K562 (cell line): ENCODE measurements around the gene GREB1. TPM values are rescaled to one million over a fixed set of nuclear protein-coding genes. Genes with fewer than 3 reads are reported as not detected.

Experiments
- ATAC-seq: fragments of 200-7000 bp; cut with Tn5 transposase; 3 replicates; pipeline ENCODE4 v1.9.1; 2020; ENCODE audit warnings: moderate library complexity
- BruUV-seq: library from RNA; stranded (reverse); fragments of 400-500 nt; replicated peaks from 2 replicates; lab custom pipeline; 2021; lab: Mats Ljungman, UMichigan
- CTCF ChIA-PET: fragments of 300-600 bp; formaldehyde crosslinking; extraction: SDS; loops from one replicate; lab custom pipeline; 2021; ENCODE audit warnings: low intra/inter-chr PET ratio; lab: Yijun Ruan, JAX
- POLR2A ChIA-PET: fragments of 300-600, 350-650 bp; sonication (Branson Sonifier 250); formaldehyde crosslinking; extraction: SDS; loops from one replicate; lab custom pipeline; 2021; ENCODE audit warnings: antibody characterized with exemption, inconsistent platforms; lab: Yijun Ruan, JAX
- DNase-seq, 4 experiments: peaks; one replicate each; pipeline versions ENCODE4 v3.0.0 to v3.0.0-alpha.2; 2011 to 2018; ENCODE audit warnings: low spot score in 3 of 4, mixed read lengths in 3 of 4; ENCODE audit errors: extremely low read depth in 1 of 4
- FAIRE-seq: peaks from 2 replicates; lab custom pipeline; 2011; peaks lifted over from hg19 to GRCh38; lab: Jason Lieb, UNC
- H2AFZ ChIP-seq: 2 replicates; pipeline ENCODE4 v1.6.0; 2011; ENCODE audit warnings: low read depth, low read length, control low read depth, inconsistent platforms
- H3K27ac ChIP-seq: fragments of 200-600 bp; 3 replicates; pipeline ENCODE4 v1.8.0; 2011; ENCODE audit warnings: low read depth, mild to moderate bottlenecking, control low read depth, inconsistent platforms, low read length, moderate library complexity, mixed read lengths; ENCODE audit errors: extremely low read depth
- H3K27me3 ChIP-seq, 2 experiments: fragments of 300-600 bp in 1 of 2; 2 replicates in 1 of 2; 3 replicates in 1 of 2; pipeline versions ENCODE4 v1.6.0 to v1.8.0; 2011; ENCODE audit warnings: inconsistent platforms in 2 of 2, low read length in 2 of 2, mild to moderate bottlenecking in 1 of 2, mixed read lengths in 1 of 2, moderate library complexity in 1 of 2; ENCODE audit not compliant: control insufficient read depth in 2 of 2, insufficient read depth in 2 of 2
- H3K36me3 ChIP-seq: fragments of 300-600 bp; 3 replicates; pipeline ENCODE4 v1.8.0; 2011; ENCODE audit warnings: mild to moderate bottlenecking, low read length, inconsistent platforms; ENCODE audit not compliant: control insufficient read depth, insufficient read depth
- H3K4me1 ChIP-seq, 2 experiments: fragments of 200-600 bp in 1 of 2; replicated peaks in 1 of 2; 2 replicates in 1 of 2; 3 replicates in 1 of 2; pipeline versions ENCODE4 v1.5.1 to v1.8.0; 2011; ENCODE audit warnings: inconsistent platforms in 2 of 2, low read length in 2 of 2, mild to moderate bottlenecking in 1 of 2, mixed read lengths in 1 of 2, moderate library complexity in 1 of 2; ENCODE audit not compliant: control insufficient read depth in 2 of 2, insufficient read depth in 2 of 2
- H3K4me2 ChIP-seq: 2 replicates; pipeline ENCODE4 v1.6.1; 2011; ENCODE audit warnings: low read length, control low read depth, inconsistent platforms, mixed read lengths; ENCODE audit not compliant: insufficient read depth
- H3K4me3 ChIP-seq: fragments of 200-600 bp; sonication (generic), shearing (Covaris generic); 2 replicates; pipeline ENCODE4 v1.5.1; 2016; ENCODE audit warnings: control low read depth, inconsistent platforms
- H3K79me2 ChIP-seq: fragments of 200-600 bp; 3 replicates; pipeline ENCODE4 v1.8.0; 2011; ENCODE audit warnings: low read length, inconsistent platforms; ENCODE audit not compliant: control insufficient read depth, insufficient read depth
- H3K9ac ChIP-seq, 2 experiments: 2 replicates each; pipeline versions ENCODE4 v1.6.0 to v1.6.1; 2011; ENCODE audit warnings: low read depth in 2 of 2, low read length in 2 of 2, control low read depth in 1 of 2, inconsistent platforms in 1 of 2, mild to moderate bottlenecking in 1 of 2, mixed read lengths in 1 of 2; ENCODE audit not compliant: insufficient read depth in 1 of 2
- H3K9me1 ChIP-seq: one replicate; pipeline ENCODE4 v1.6.0; 2011; ENCODE audit warnings: inconsistent platforms, mild to moderate bottlenecking, low read length, moderate library complexity; ENCODE audit not compliant: control insufficient read depth, insufficient read depth
- H3K9me3 ChIP-seq: replicated peaks from 2 replicates; pipeline ENCODE4 v1.5.1; 2011; ENCODE audit warnings: low read depth, low read length, inconsistent platforms; ENCODE audit not compliant: control insufficient read depth, insufficient read depth
- H4K20me1 ChIP-seq: replicated peaks from 2 replicates; pipeline ENCODE4 v1.6.1; 2011; ENCODE audit warnings: low read length, inconsistent platforms, mixed read lengths; ENCODE audit not compliant: control insufficient read depth, insufficient read depth
- ARID2 ChIP-seq: fragments of 450-650 bp; IDR thresholded peaks from 2 replicates; pipeline ENCODE4 v1.6.1; 2017; ENCODE audit warnings: antibody characterized with exemption, mild to moderate bottlenecking
- CREM ChIP-seq: IDR thresholded peaks from 2 replicates; pipeline ENCODE4 v1.6.1; 2014; ENCODE audit warnings: antibody characterized with exemption, low read depth
- DMBX1 ChIP-seq: fragments of 250-450 bp; sonication (Bioruptor Pico); IDR thresholded peaks from 2 replicates; pipeline ENCODE4 v1.8.0; 2022; ENCODE audit warnings: inconsistent platforms, mild to moderate bottlenecking, moderate library complexity, borderline replicate concordance
- DNMT1 ChIP-seq: fragments of 450-650 bp; IDR thresholded peaks from 2 replicates; pipeline ENCODE4 v1.6.1; 2016; ENCODE audit warnings: antibody characterized with exemption, mild to moderate bottlenecking
- HINFP ChIP-seq: fragments of 450-650 bp; conservative IDR thresholded peaks from 2 replicates; pipeline ENCODE4 v1.6.1; 2016; ENCODE audit warnings: missing genetic modification characterization, low read depth, mild to moderate bottlenecking, control low read depth, missing compliant biosample characterization
- HMBOX1 ChIP-seq: sonication (generic); IDR thresholded peaks from 2 replicates; pipeline ENCODE4 v1.6.1; 2016
- NFIX ChIP-seq: fragments of 250-450 bp; sonication (Bioruptor Pico); IDR thresholded peaks from 2 replicates; pipeline ENCODE4 v1.4.0; 2020; ENCODE audit warnings: low read depth, mild to moderate bottlenecking, moderate library complexity
- NR4A1 ChIP-seq, 2 experiments: fragments of 250-450 bp in 1 of 2; fragments of 450-650 bp in 1 of 2; sonication (Bioruptor Pico) in 1 of 2; IDR thresholded peaks; 2 replicates each; pipeline versions ENCODE4 v1.4.0 to v1.6.1; 2016 to 2020; ENCODE audit warnings: mild to moderate bottlenecking in 2 of 2, missing compliant biosample characterization in 1 of 2, missing genetic modification characterization in 1 of 2, moderate library complexity in 1 of 2
- PHF21A ChIP-seq: fragments of 450-650 bp; IDR thresholded peaks from 2 replicates; pipeline ENCODE4 v1.6.1; 2017; ENCODE audit warnings: low read depth, borderline replicate concordance
- POLR2A ChIP-seq: fragments of 450-650 bp; conservative IDR thresholded peaks from 2 replicates; pipeline ENCODE4 v1.6.1; 2016
- POLR2AphosphoS2 ChIP-seq: IDR thresholded peaks from 2 replicates; pipeline ENCODE4 v1.6.1; 2012; ENCODE audit warnings: low read length, improper control_type of control experiment
- RFX7 ChIP-seq: fragments of 250-450 bp; sonication (Bioruptor Pico); IDR thresholded peaks from 2 replicates; pipeline ENCODE4 v1.5.1; 2021; ENCODE audit warnings: mild to moderate bottlenecking
- SIN3B ChIP-seq: fragments of 450-650 bp; IDR thresholded peaks from 2 replicates; pipeline ENCODE4 v1.6.1; 2017; ENCODE audit warnings: low read depth, mild to moderate bottlenecking, moderate library complexity
- ZNF436 ChIP-seq: fragments of 250-450, 450-650 bp; sonication (Bioruptor Pico); formaldehyde crosslinking; IDR thresholded peaks from 2 replicates; pipeline ENCODE4 v1.7.0; 2020; ENCODE audit warnings: mild to moderate bottlenecking
- WGBS: fragments of 100-300 bp; shearing (Covaris generic); methylation state at CpG from one replicate; pipeline ENCODE4 v1.1.6; 2016; ENCODE audit warnings: low coverage, mixed read lengths; ENCODE audit not compliant: insufficient coverage; ENCODE audit errors: missing lambda C conversion rate; 5-methylcytosine and 5-hydroxymethylcytosine counted together
- in situ Hi-C: fragments of 300-500 bp; cut with MboI; formaldehyde crosslinking; loops from 4 replicates; pipeline ENCODE4 v1.15.0; 2018; ENCODE audit warnings: inconsistent platforms, mixed read lengths
- intact Hi-C: fragments of 100-400 bp; cut with micrococcal nuclease; formaldehyde crosslinking; loops from 2 replicates; pipeline ENCODE4 v1.14.2; 2022
- polyA plus RNA-seq, 8 experiments: library from polyadenylated mRNA; depleted of rRNA in 4 of 8; stranded (reverse) in 5 of 8; unstranded in 3 of 8; fragments of >200 nt; fragmentation: Nextera tagmentation in 2 of 8; fragmentation: Illumina TruSeq in 1 of 8; extraction: Ambion mirVana in 2 of 8; extraction: Trizol in 1 of 8; gene quantifications; 2 replicates each; pipeline versions ENCODE4 v1.2.1 to v1.2.3, GENCODE V29; 2011 to 2014; ENCODE audit warnings: inconsistent platforms in 1 of 8, missing spikeins in 1 of 8
- total RNA-seq, 7 experiments: library from RNA; depleted of rRNA in 6 of 7; stranded (reverse); fragments of >200 nt in 6 of 7; fragmentation: Illumina TruSeq in 2 of 7; extraction: Trizol in 2 of 7; gene quantifications; 2 replicates each; pipeline versions ENCODE4 v1.2.1 to v1.2.3, GENCODE V29; 2011 to 2021; ENCODE audit warnings: low replicate concordance in 1 of 7
- TF ChIP-seq, protein P1 (sequence below): fragments of 250-450 bp; sonication (Bioruptor Pico); IDR thresholded peaks from 2 replicates; pipeline ENCODE4 v1.4.0; 2020
- TF ChIP-seq, protein P2 (sequence below): sonication (generic); formaldehyde crosslinking; IDR thresholded peaks from 2 replicates; pipeline ENCODE4 v1.8.0; 2022; ENCODE audit warnings: mild to moderate bottlenecking, low read depth, missing genetic modification reagents

The GREB1 gene
- total and polyA plus RNA-seq, 9 of the 15 experiments (the other 6 are each of a cell fraction or from before 2014, with no cell fraction given) = 0.04 to 0.86 (median 0.10) TPM; not detected in 1

- ChIA-PET POLR2A (no interaction called here), CTCF (interaction anchor here (0.7 kb wide), 1 partner anchor 54 kb away, joined by 4 read pairs; no protein-coding TSS in a partner anchor)
- FAIRE-seq = no peak
- no peak overlapping the region for H3K27ac ChIP-seq
- in situ Hi-C loops = no loop called here
- no peak overlapping the region for H2AFZ ChIP-seq
- no peak overlapping the region for H3K4me2 ChIP-seq
- H3K9me3 ChIP-seq = no peaks in the 10 kb centered on the region
- H3K4me1 ChIP-seq = no peaks in the 10 kb centered on the region; a peak in 1 of 5 replicates
- H3K9me1 ChIP-seq = no peaks in the 10 kb centered on the region
- DNase-seq = no peak
- BruUV-seq = no TSS peak
- H3K4me3 ChIP-seq = no peak overlapping the region
- ATAC-seq = no peak
- no peaks in the 10 kb centered on the region for H3K36me3 ChIP-seq
- under 1% methylated on average over 7 of the region's 7 CpGs for WGBS
- peaks cover 30 to 49% of the 10 kb centered on the region in 2 experiments for H3K27me3 ChIP-seq
- H4K20me1 ChIP-seq = no peaks in the 10 kb centered on the region; the same call in 1 of the 2 replicates
- intact Hi-C loops = loop anchor here (2.0 kb wide), 2 partner anchors 51 to 55 kb away; no protein-coding TSS in a partner anchor
- H3K79me2 ChIP-seq = no peaks in the 10 kb centered on the region
- no peak overlapping the region for H3K9ac ChIP-seq
- TF ChIP-seq POLR2AphosphoS2 = no peak
- no peak for TF ChIP-seq CREM
- no peak for TF ChIP-seq HINFP (tag)
- TF ChIP-seq, protein P1, sequence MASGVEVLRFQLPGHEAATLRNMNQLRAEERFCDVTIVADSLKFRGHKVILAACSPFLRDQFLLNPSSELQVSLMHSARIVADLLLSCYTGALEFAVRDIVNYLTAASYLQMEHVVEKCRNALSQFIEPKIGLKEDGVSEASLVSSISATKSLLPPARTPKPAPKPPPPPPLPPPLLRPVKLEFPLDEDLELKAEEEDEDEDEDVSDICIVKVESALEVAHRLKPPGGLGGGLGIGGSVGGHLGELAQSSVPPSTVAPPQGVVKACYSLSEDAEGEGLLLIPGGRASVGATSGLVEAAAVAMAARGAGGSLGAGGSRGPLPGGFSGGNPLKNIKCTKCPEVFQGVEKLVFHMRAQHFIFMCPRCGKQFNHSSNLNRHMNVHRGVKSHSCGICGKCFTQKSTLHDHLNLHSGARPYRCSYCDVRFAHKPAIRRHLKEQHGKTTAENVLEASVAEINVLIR (CRISPR knock-in tag) = no peak
- TF ChIP-seq, protein P2, sequence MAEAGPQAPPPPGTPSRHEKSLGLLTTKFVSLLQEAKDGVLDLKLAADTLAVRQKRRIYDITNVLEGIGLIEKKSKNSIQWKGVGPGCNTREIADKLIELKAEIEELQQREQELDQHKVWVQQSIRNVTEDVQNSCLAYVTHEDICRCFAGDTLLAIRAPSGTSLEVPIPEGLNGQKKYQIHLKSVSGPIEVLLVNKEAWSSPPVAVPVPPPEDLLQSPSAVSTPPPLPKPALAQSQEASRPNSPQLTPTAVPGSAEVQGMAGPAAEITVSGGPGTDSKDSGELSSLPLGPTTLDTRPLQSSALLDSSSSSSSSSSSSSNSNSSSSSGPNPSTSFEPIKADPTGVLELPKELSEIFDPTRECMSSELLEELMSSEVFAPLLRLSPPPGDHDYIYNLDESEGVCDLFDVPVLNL (CRISPR knock-in tag) = no peak
- TF ChIP-seq DNMT1 = no peak
- no peak for TF ChIP-seq SIN3B
- no peak for TF ChIP-seq NFIX (CRISPR knock-in tag)
- no peak for TF ChIP-seq ARID2
- TF ChIP-seq PHF21A = no peak
- no peak for TF ChIP-seq HMBOX1
- no peak for TF ChIP-seq POLR2A
- no peak for TF ChIP-seq ZNF436 (CRISPR knock-in tag)
- no peak for TF ChIP-seq RFX7
- no peak for TF ChIP-seq DMBX1 (CRISPR knock-in tag)
- TF ChIP-seq NR4A1 (CRISPR knock-in tag; IDR thresholded peaks at IDR 0.05) = no peak
- TF ChIP-seq NR4A1 (tag; IDR thresholded peaks at IDR 0.05) = no peak
Observed at GRCh38 chr2:11534071-11534745, 363 bp downstream of the GREB1 start.
